Fibroblast of gingiva (primary cell): ENCODE measurements around the gene NUDCD3.

Experiments used
- DNase-seq: peaks from one replicate; pipeline ENCODE4 v3.0.0-alpha.2; 2011; ENCODE audit warnings: low read depth

NUDCD3 gene

DNA sequence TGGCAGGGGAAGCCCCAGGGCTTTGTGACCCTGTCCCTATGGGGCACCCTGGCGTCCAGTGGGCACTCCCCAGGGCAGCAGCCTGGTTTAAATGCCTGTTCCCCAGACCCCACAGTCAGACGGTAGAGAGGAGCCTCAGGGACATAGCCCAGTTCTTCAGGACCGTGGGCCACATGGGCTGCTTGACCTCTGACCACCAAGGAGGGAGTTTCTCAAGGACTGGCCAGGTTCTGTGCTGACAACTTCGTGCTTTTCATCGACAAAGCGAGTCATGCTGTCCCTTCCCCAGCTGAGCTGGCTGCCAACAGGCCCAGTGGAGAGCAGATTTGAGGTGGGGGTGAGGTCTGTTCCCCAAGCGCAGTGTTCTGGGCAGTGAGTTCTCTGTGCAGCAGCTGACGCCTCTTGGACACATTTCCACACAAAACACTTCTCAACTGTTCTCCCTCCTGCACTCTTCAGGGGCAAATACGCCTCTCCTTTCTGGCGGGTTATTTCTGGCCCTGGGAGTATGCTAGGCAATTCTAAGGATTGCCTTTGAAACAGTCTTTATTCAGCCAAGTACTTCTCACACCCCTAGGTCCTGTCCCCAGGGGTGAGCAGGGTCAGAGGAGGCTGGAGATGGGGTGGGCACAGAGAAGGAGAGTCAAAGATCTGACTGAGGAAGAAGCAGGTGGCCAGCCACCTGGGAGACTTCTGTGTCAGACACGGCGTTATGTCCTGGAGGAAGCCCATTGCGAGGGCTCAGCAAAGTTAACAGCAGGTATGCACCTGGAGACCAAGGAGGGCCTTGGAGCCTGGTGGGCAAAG is 107.8 kb downstream of the NUDCD3 start:
- no peak for DNase-seq

DNA sequence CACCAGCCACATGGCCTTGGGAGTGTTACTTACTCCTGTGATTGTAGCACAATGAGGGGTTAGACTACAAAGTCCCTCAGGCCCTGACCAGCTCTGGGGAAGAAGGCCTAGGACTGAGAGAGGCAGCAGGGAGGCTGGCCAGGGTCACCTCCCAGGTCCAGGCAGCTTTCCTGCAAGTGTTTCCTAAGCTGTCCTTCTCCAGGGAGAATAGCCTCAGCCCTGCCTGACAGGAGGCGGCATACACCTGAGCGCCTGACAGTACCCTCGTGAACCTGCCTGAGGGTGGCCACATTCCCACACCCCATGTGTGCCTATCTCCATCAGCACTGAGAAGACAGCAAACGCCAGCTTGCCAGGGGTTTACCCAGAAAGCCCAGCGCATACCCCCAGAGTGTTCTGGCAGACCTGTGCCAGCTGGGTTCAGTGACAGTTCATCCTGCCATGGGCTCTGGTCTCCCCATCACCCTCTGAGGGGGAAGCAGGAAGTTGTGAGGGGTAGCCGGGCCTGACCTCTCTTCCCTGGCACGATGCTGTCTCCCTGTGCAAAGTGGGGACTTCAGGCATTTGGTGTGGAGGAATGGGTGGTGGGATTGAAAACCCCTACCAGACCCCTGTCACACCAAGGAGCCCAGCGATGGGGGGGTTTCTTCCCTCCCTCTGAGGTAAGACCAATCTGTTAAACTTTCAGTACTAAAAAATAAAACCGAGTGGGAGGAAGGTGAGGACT is 108.8 kb downstream of the NUDCD3 start:
- DNase-seq: no peak

DNA sequence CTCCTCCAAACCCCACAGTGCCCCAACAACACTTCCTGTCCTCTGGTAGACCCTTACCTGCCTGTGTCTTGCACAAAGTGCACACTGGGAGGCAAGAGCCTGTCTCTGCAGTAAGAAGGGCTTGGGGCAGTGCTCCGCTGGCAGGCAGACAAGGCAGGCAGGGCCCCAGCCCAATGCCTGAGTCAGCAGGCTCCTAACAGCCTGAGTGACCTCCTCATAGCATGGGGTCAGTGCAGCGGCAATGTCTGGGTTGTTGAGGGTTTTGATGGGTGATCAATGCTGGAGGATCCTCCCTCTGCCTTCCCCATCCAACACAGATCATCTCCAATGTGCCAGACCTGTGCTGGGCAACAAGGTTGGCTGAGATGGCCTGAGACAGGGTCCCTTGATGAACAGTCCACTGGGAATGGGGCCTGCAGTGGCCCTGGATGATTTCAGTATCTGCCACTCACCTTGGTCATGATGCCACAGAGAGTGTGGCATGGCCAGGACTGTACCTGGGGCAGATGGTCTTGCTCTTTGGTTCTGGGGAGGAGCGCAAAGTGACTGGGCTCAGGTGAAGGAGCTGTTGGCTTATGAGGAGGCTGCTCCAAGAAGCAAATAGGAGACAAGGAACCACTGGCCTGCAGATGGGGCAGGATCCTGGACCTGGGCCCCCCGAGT is 109.5 kb downstream of the NUDCD3 start:
- DNase-seq: no peak

DNA sequence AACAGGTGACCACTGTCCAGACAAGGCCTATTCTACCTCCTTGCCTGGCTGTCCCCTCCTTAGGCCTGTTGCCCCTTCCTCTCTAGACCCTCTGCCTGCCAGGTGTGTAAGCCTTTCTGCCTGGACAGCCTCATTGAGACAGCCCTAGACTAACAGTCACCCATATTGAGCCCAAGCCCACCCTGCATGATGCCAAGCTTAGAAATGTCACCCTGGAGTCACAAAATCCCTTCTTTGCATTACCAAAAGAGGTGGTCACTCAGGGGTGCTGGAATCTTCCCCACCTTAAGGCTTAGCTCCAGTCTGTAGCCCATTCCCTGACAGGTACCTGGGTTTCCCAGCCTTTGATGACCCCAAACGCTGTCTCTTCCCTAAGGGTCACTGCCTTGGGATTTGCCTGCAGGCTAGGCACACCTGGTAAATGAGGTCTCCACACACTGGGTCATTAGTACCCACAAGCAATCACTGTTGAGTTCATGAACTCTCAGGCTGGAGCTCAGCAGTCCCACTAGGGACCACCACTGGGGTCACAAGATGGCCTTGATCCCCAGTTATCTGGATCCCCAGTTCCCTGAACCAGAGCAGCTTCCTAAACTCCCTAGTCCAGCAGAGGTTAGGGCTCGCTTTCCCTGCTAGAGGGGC is 110.1 kb downstream of the NUDCD3 start:
- no peak for DNase-seq

DNA sequence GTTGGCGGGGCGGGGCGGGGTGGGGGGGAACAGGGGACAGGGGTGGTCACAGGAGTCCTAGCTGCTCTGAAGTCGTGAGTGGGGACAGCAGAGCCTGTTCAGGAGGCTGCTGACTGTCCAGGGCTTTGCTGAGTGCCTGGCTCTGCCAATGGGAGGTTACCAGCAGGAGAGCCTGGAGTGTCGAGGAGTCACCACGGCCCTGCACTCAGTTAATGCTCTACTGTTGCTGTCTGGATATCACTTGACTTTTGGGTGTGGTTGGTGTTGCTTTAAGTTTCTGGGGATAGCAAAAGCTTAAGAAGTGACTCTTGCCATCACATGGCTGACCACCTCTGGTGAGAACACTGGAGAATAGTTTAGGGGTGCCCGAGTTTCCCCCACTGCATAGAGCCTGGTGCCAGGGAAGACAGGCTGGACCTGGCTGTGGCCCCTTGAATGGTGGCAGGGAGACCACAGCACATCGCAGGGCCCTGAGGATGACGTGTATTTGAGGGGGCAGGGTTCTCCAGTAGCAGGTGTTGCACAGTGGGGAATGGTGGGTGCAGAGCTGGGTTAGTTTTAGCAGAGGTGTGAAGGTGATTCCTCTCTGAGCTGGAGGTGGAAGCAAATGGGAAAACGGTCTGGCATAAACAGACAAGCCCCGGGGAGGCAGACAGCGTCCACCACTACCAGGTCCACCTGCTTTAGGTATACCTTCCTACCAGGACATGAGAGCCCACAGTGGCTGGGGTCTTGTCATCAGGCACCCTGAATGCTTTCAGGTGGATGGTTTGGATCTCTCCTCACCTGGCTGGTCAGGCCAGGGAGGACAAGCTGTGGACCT is 110.9 kb downstream of the NUDCD3 start:
- no peak for DNase-seq

DNA sequence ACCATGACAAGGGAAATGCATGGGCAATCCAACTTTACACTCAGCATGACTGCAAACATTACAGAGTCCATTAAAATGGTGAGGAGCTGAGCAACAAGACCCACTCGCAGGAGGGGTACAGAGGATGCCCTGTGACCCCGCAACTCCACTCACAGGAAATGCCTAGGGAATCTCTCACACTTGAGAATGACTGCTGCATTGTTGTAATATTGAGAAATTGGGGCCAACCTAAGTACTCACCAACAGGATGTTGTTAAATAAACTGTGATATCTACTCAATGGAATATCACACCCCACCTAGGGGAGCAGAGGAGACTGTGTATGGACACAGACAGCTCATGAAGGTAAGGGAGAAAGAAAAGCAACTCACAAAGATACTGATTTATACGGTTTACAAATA is 111.7 kb downstream of the NUDCD3 start:
- DNase-seq: peak; percentile 57

DNA sequence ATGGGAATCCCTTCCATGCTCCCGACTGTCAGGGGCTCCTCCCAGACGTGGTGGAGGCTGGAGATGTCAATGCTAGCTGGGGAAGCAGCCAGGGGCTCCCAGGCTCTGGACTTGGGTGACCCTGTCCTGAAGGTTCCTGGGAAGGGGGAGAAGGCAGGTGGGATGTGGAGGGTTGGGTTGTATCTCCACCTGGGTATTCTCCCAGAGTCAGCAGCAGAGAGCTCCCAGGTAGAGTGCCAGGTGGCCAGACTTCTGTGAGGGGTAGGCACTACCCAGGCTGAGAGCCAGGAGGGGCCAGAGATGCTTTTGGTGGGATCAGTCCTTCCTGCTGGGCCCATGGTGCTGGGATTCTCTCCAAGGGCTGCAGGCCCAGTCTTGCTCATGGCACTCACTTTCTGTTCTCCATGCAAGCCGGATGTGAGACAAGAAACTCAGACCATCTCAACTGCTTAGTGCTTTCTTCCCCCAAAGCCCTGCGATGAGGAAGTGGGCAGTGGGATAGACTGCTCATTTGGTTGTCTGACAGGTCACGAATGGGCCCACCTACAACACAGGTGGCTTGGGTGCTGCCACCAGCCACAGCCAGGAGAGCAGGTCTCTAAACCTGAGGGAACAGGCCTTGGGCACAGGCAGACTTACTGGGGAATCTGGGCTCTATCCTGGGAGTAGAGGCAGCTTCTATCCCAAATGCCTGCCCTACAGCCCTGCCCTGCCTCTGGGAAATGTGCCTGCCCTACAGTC is 112.6 kb downstream of the NUDCD3 start:
- DNase-seq: no peak

DNA sequence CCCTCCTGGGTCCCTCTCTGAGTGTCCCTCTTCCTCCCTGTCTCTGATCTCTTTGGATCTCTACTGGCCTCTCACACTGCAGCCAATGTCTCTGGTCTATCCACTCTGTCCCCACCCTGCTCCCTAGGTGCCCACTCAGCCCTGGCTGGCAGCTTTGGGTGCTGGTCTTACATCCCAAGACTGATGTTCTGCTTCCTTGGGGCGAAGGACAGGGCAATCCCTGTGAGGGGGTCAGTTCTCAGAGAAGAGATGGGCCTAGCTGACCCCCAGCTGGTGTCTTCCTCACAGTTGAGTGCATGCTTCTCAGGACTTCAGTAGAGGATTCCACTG is 113.4 kb downstream of the NUDCD3 start:
- no peak for DNase-seq

DNA sequence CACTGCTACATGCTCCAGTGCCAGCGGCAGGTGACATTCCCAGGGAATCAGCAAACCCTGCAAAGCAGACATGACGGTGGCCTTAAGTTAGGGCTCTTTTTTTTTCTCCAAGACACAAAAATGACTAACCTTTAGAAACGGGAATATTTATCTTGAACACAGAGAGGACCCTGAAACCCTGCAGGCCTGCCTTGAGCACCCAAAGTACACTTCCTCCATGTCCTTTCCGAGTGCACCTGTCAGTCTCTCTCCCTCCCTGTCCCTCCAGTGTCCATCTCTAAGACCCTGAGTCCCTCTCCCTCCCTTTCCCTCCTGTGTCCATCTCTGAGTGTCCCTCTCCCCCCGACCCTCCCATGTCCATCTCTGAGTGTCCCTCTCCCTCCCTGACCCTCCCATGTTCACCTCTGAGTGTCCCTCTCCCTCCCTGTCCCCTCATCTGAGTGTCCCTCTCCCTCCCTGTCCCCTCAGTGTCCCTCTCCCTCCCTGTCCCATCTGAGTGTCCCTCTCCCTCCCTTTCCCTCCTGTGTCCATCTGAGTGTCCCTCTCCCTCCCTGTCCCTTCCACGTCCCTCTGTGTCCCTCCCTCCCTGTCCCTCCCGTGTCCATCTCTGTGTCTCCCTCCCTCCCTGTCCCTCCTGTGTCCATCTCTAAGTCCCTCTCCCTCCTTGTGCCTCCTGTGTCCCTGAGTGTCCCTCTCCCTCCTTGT is 113.9 kb downstream of the NUDCD3 start:
- DNase-seq: no peak

DNA sequence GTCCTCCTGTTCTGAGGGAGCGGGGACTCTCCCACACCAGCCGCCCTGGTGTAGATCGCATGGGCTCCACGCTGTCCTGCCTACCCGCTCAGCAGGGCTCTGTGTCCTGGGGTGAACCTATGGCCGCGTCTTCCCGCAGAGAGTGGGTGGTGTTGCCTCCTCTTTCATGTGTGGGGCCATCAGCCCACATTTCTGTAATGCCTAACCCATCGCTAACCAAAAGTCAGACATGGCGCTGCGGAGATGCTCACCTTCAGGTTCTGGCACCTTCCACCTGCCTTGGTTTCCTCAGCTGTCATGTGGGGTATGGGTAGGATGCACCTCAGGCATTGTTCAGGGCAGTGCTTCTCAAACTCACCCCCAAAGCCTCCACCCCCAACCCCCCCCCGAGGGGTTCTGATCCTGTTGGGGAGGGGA is 114.5 kb downstream of the NUDCD3 start:
- DNase-seq: no peak

DNA sequence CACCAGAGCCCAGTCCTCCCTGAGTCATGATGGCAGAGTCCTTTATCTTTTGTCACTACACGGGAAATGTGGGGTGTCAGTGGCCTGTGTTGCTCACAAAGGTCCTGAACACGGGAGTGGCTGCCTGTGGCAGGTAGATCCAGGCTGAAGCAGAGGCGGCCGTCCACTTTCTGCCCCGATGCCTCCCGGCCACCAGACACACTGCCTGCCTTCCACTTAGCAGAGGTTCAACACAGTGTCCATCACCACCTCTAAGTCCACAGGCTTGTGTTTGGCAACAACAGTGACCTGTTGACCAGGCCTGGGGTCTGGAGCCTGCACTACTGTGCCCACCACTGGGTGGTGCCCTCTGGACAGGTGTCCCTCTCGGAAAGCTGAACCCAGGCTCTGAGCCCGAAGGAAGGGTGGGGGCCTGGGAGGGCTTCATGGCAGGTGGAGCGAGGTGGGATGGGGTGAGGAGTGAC is 115.2 kb downstream of the NUDCD3 start:
- no peak for DNase-seq

DNA sequence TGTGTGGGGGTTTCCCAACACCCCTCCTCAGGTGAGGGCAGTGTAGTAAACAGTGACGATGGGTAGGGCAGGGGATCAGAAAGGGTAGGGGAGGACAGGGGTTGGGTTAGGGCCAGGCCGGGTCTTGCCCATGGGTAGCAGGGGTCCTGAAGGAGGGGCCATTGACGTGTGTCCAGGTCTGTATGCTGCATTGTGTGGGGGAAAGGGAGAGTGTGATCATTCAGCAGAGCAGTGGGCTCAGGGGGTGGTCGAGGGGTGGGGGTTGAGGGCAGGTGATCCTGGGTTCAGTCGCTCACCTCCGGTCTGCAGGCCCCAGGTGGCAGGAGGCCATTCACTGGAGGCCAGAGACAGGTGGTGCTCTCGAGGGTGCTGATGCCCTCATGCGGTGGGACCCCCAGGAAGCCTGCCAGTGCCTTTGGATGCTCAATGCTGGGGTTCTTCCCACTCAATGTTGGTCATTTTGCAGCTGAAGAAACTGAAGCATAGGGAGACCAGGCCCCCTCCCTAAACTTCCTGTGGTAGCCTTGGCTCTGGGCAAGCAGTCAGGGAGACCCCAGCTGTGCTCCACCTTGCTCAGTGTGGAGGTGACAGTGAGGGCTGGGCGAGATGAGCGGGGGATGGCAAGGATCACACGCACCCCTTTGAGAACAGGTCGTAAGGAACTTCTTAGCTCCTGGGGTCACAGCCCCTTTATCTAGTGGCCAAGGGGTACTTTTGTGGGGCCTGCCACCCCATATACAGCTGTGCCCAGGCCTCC is 116.3 kb downstream of the NUDCD3 start:
- DNase-seq: no peak

DNA sequence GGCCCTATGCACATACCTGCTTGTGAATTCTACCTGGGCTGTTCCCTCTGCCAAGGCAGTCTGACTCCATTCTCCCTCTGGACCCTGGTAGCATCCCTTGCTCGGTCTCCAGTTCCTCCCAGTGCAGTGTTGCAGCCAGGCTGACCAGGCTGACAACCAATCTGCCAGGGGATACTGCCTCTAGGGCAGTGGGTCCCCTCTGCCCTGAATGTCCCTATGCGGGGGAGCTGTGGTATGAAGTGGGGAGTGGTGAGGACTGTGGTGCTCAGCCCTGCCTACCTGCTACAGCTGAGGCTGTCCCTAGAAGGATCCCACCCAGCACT is 117.1 kb downstream of the NUDCD3 start:
- no peak for DNase-seq

DNA sequence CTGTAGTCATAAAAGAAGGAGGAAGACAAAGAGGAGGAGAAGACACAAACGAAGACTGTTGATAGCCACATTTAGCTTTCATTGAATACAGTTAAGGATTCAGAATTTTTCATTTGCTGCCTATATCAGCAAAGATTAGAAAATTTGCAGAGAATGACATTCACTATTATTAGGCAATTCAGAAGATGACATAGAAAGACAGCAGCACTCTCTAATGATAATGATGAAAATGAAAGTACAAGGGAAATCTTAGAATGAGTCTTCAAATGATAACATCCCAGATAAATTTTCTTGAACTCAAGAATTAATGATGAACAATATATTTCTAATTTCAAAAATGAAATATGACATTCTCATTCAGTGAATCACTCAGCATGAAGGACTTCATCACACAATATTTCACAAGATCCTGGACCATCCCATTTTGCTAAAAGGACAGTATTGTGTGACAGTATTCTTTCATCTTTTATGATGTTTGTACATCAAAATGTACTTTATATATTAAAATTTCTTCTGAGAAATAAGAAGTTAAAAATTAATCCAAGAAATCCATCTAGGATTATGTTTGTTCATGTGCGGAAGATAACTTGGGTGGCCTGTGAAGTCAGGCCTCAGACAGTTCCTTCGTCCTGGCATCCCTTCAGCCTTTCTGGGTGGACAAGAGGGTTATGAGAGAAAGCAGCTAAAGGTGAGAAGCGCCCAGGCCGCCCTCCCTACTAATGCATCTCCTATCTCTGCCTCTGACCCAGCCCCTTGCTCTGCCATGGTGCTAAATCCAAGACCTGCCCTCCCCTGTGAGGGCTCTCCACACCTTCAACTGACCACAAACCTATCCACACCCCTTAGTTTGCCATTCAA is 117.7 kb downstream of the NUDCD3 start:
- no peak for DNase-seq

DNA sequence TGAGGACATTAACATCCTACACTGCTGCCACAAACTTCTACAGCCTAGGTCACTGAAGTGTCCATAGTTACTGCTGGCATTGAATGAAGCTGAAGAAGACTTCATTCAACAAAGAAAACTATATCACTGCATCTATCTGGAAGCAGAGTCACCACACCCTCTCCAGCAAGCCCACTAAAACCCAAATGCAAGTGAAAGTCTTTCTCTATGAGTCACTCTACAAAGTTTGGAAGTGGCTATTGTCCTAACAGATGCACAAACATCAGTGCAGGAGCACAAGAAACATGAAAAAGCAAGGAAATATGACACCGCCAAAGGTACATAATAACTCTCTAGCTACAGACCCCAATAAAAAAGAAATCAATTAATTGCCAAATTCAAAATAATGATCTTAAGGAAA is 121.6 kb downstream of the NUDCD3 start:
- DNase-seq: no peak

DNA sequence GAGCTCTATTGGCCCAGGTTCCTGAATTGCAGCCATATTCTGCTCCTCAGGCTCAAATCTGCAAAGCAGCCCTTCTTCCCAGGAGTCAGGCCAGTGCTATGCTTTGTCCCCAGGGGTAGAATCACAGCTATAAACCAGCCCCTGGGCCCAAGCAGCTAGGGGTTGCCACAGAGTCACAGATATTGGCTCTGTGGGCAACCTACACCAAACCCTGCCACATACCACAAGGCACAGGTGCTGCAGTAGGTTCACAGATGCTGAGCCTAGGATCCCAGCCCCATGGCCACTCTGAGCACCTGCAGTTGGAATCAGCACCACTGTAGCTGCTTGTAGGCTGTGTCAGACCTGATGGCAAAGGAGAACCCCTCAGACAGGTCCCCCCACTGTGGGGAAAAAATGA is 122.0 kb downstream of the NUDCD3 start:
- no peak for DNase-seq

DNA sequence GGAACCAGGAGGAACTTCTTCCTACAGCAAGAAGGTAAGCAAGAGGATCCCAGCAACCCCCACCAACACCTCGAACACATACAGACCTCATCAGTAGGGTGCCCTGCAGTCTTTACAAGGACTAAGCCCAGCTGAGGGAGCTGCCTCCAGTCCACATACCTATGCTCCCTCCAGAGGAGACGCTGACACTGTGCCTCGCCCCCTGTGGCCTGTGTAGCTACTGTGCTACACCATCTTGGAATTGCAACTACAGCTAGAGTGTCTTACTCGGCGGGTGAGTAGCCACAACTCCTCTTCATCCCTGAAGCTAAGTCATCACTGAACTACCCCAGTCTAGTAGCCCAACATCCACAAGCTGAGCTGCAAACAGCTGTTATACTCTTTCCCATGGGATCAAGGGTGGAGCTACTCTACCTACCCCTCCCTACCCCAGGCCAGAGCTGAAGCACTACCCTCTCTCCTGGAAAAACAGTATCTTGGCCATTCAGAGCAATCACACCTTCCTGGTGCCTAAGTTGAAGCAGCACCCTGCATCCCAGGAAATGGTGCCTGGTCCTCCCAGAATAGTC is 122.9 kb downstream of the NUDCD3 start:
- no peak for DNase-seq

DNA sequence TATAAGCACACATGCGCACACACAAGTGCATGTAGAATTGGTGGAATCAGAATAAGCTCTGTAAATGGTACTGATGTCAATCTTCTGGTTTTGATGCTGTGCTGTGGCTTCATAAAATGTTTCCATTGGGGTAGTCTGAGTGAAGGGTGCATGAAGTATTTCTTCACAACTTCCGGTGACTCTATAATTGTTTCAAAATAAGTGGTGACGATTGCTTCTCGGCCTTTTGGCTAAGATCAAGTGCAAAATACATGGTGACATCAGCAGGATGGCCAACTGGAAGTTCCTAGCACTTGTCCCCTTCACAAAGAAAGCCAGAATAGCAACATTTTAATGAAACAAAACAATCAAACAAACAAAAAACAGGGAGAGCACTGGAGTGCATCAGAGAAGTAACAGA is 123.5 kb downstream of the NUDCD3 start:
- no peak for DNase-seq
